HCT116 (cell line): Measurements from ENCODE around the gene MAMLD1.

Experiments
- CBX3 ChIP-seq: IDR thresholded peaks from 2 replicates; pipeline ENCODE4 v1.6.1; 2012; ENCODE audit warnings: low read depth
- CEBPB ChIP-seq: IDR thresholded peaks from 2 replicates; pipeline ENCODE4 v1.6.1; 2012; ENCODE audit warnings: low read depth
- ELF1 ChIP-seq: IDR thresholded peaks from 2 replicates; pipeline ENCODE4 v1.6.1; 2012; ENCODE audit warnings: low read depth, borderline replicate concordance
- EZH2 ChIP-seq: fragments of 200-600 bp; sonication (generic); IDR thresholded peaks from 2 replicates; pipeline ENCODE4 v1.6.1; 2017; ENCODE audit warnings: antibody characterized with exemption, mixed run types
- POLR2A ChIP-seq: IDR thresholded peaks from 2 replicates; pipeline ENCODE4 v1.7.0; 2011; ENCODE audit warnings: borderline replicate concordance; ENCODE audit not compliant: insufficient read depth, insufficient read length; ENCODE audit errors: extremely low read depth
- POLR2AphosphoS5 ChIP-seq: IDR thresholded peaks from 2 replicates; pipeline ENCODE4 v1.6.1; 2011; ENCODE audit warnings: mild to moderate bottlenecking, low read depth, low read length, moderate library complexity
- SIN3A ChIP-seq: IDR thresholded peaks from 2 replicates; pipeline ENCODE4 v1.6.1; 2012; ENCODE audit warnings: low read depth
- SRF ChIP-seq: IDR thresholded peaks from 2 replicates; pipeline ENCODE4 v1.6.1; 2012; ENCODE audit warnings: low read depth
- TF ChIP-seq, protein P1 (sequence below), 3 experiments: fragments of 200-600 bp in 1 of 3; sonication (generic) in 1 of 3; IDR thresholded peaks in 2 of 3; conservative IDR thresholded peaks in 1 of 3; 2 replicates each; pipeline ENCODE4 v1.5.1; 2012 to 2017; ENCODE audit warnings: low read depth in 2 of 3, low read length in 2 of 3, antibody characterized with exemption in 1 of 3, borderline replicate concordance in 1 of 3, control low read depth in 1 of 3, mild to moderate bottlenecking in 1 of 3, mixed read lengths in 1 of 3, mixed run types in 1 of 3, moderate library complexity in 1 of 3; ENCODE audit not compliant: insufficient read depth in 1 of 3
- TF ChIP-seq, protein P2 (sequence below): IDR thresholded peaks from 2 replicates; pipeline ENCODE4 v1.6.1; 2012

GRCh38 chrX:150429594-150429993, 66.5 kb downstream of the MAMLD1 start:
- TF ChIP-seq POLR2A (no peak), POLR2AphosphoS5 (no peak), EZH2 (no peak), CEBPB (no peak), SIN3A (no peak), SRF (no peak), CBX3 (no peak), ELF1 (no peak)
- TF ChIP-seq, protein P1, sequence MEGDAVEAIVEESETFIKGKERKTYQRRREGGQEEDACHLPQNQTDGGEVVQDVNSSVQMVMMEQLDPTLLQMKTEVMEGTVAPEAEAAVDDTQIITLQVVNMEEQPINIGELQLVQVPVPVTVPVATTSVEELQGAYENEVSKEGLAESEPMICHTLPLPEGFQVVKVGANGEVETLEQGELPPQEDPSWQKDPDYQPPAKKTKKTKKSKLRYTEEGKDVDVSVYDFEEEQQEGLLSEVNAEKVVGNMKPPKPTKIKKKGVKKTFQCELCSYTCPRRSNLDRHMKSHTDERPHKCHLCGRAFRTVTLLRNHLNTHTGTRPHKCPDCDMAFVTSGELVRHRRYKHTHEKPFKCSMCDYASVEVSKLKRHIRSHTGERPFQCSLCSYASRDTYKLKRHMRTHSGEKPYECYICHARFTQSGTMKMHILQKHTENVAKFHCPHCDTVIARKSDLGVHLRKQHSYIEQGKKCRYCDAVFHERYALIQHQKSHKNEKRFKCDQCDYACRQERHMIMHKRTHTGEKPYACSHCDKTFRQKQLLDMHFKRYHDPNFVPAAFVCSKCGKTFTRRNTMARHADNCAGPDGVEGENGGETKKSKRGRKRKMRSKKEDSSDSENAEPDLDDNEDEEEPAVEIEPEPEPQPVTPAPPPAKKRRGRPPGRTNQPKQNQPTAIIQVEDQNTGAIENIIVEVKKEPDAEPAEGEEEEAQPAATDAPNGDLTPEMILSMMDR (IDR thresholded peaks at IDR 0.05 in 2 of 3, conservative IDR thresholded peaks at IDR 0.05 in 1 of 3; ENCODE audit: borderline replicate concordance in 1 of 3, insufficient read depth in 1 of 3, low read depth in 2 of 3, low read length in 2 of 3), result no peak
- TF ChIP-seq, protein P2, sequence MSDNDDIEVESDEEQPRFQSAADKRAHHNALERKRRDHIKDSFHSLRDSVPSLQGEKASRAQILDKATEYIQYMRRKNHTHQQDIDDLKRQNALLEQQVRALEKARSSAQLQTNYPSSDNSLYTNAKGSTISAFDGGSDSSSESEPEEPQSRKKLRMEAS, result no peak
